Tibial artery (tissue), 4 donors: Measurements from ENCODE around the gene NDNF.

ENCODE experiments used
- DNase-seq, 2 donors: peaks; one replicate each; pipeline ENCODE4 v3.0.0-alpha.2; 2019
- H3K27ac ChIP-seq, 2 donors: fragments of 200-600 bp; sonication (generic) in 1 of 2; 1 replicate in 1 of 2; 2 replicates in 1 of 2; pipeline ENCODE4 v1.5.1; 2018 to 2019; ENCODE audit warnings: mild to moderate bottlenecking in 1 of 2
- H3K27me3 ChIP-seq, 2 donors: fragments of 200-600 bp; sonication (generic) in 1 of 2; one replicate each; pipeline versions ENCODE4 v1.5.1 to v1.6.0; 2016 to 2019
- H3K36me3 ChIP-seq, 3 donors: fragments of 200-600 bp; sonication (generic) in 2 of 3; one replicate each; pipeline ENCODE4 v1.5.1; 2016 to 2019; ENCODE audit warnings: mild to moderate bottlenecking in 2 of 3
- H3K4me1 ChIP-seq, 4 donors: fragments of 200-600 bp; sonication (generic) in 2 of 4; 1 replicate in 3 of 4; 2 replicates in 1 of 4; pipeline ENCODE4 v1.5.1; 2016 to 2019
- H3K4me3 ChIP-seq, 2 donors: fragments of 200-600 bp; sonication (generic) in 1 of 2; 1 replicate in 1 of 2; 2 replicates in 1 of 2; pipeline ENCODE4 v1.5.1; 2018 to 2019; ENCODE audit warnings: mild to moderate bottlenecking in 2 of 2
- H3K9me3 ChIP-seq, 3 donors: fragments of 200-600 bp; sonication (generic) in 1 of 3; one replicate each; pipeline ENCODE4 v1.5.1; 2016 to 2019
- CTCF ChIP-seq, 2 experiments: fragments of 200-600 bp in 1 of 2; fragments of 450-650 bp in 1 of 2; IDR thresholded peaks; one replicate each; pipeline ENCODE4 v1.5.1; 2017 to 2019; ENCODE audit warnings: antibody characterized with exemption in 2 of 2, mild to moderate bottlenecking in 1 of 2, moderate library complexity in 1 of 2
- intact Hi-C: fragments of 100-400 bp; cut with DNase I; formaldehyde crosslinking; loops from one replicate; pipeline ENCODE4 v1.15.0; 2023; ENCODE audit warnings: low total_unique reads

The NDNF gene

DNA sequence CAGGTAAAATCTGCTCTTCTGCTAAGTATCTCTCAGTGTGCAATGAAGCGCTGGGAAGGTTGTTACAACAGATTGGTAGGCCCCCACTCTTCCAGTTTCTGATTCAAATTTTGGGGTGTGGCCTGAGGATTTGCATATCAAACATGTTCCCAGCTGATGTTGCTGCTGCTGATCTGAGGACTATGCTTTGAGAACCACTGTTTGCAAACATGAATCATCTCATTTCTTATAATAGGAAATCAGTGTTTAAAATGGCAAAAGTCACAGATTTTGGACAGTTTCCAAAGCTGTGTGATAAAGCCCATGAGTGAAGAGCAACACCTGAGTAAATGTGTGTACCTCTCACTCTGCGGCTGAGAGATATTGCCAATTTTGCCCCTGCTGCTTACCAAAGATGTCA lies 36.2 kb upstream of the NDNF start:
- TF ChIP-seq CTCF (IDR thresholded peaks at IDR 0.05): no peak
- no peaks in the 10 kb centered on the region for H3K9me3 ChIP-seq
- no peaks in the 10 kb centered on the region for H3K36me3 ChIP-seq
- H3K4me1 ChIP-seq: no peaks in the 10 kb centered on the region
- no peak overlapping the region for H3K4me3 ChIP-seq
- no peaks in the 10 kb centered on the region for H3K27me3 ChIP-seq
- DNase-seq: no peak
- intact Hi-C loops: no loop called here
- no peak overlapping the region for H3K27ac ChIP-seq

GRCh38 chr4:121107507-121107906 lies 35.2 kb upstream of the NDNF start:
- no peak overlapping the region for H3K27ac ChIP-seq
- no peaks in the 10 kb centered on the region for H3K9me3 ChIP-seq
- H3K27me3 ChIP-seq: no peaks in the 10 kb centered on the region
- no peak for TF ChIP-seq CTCF (IDR thresholded peaks at IDR 0.05)
- H3K4me3 ChIP-seq: no peak overlapping the region
- no peaks in the 10 kb centered on the region for H3K36me3 ChIP-seq
- intact Hi-C loops: no loop called here
- no peak for DNase-seq
- H3K4me1 ChIP-seq: no peaks in the 10 kb centered on the region

DNA sequence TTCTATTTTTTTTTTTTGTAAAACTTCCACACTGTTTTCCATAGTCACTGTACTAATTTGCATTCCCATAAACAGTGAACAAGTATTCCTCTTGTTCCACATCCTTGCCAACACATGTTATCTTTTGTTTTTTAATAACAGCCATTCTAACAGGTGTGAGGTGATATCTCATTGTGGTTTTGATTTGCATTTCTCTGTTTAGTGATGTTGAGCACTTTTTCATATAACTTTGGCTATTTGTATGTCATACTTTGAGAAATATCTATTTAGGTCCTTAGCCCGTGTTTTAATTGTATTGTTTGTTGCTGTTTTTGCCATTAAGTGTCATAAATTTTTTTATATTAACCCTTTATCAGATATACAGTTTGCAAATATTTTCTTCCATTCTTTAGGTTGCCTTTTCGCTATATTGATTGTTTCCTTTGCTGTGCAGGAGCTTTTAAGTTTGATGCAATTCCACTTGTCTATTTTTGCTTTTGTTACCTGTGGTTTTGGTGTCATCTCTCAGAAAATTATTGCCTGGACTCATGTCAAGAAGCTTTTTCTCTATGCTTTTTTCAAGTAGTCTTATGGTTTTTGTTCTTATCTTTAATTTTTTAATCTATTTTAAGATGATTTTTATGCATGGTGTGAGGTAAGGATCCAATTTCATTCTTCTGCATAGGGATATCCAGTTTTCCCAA lies 27.9 kb upstream of the NDNF start:
- no peak for TF ChIP-seq CTCF (IDR thresholded peaks at IDR 0.05)
- H3K27ac ChIP-seq: no peak overlapping the region
- DNase-seq: no peak
- intact Hi-C loops: loop anchor here (5.0 kb wide), 1 partner anchor 943 kb away; no protein-coding TSS in a partner anchor
- no peaks in the 10 kb centered on the region for H3K36me3 ChIP-seq
- H3K9me3 ChIP-seq: no peaks in the 10 kb centered on the region
- H3K27me3 ChIP-seq: no peaks in the 10 kb centered on the region
- H3K4me1 ChIP-seq: no peaks in the 10 kb centered on the region
- H3K4me3 ChIP-seq: no peak overlapping the region

- H3K36me3 ChIP-seq: no peaks in the 10 kb centered on the region
- intact Hi-C loops: loop anchor here (10.0 kb wide), 2 partner anchors 373 to 1023 kb away; no protein-coding TSS in a partner anchor
- no peak overlapping the region for H3K4me3 ChIP-seq
- no peak for TF ChIP-seq CTCF (IDR thresholded peaks at IDR 0.05)
- DNase-seq: no peak
- no peaks in the 10 kb centered on the region for H3K9me3 ChIP-seq
- no peaks in the 10 kb centered on the region for H3K27me3 ChIP-seq
- no peak overlapping the region for H3K27ac ChIP-seq
- no peaks in the 10 kb centered on the region for H3K4me1 ChIP-seq
Measured at GRCh38 chr4:121098266-121098665, 25.9 kb upstream of the NDNF start.

DNA sequence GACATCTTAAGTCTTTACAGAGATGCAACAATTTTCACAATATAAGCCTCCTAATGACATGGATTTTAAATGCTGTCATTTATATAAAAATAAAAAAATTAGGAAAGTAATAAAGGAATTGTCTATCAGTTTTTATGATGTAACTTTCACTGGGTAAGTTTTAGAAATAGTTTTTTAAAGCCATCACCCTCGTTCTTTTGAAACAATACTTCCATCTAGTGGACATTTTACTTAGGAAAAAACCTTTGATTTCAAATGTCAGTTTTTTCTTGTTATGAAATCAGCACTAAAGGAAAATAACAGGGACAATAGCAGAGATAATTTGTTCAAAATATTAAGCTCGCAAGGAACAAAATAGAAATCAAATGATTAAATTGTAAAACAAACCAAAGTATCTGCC lies 24.3 kb upstream of the NDNF start:
- no peaks in the 10 kb centered on the region for H3K4me1 ChIP-seq
- no peak overlapping the region for H3K4me3 ChIP-seq
- intact Hi-C loops: loop anchor here (10.0 kb wide), 2 partner anchors 372 to 1022 kb away; no protein-coding TSS in a partner anchor
- no peaks in the 10 kb centered on the region for H3K9me3 ChIP-seq
- DNase-seq: no peak
- H3K27ac ChIP-seq: no peak overlapping the region
- no peaks in the 10 kb centered on the region for H3K27me3 ChIP-seq
- H3K36me3 ChIP-seq: no peaks in the 10 kb centered on the region
- TF ChIP-seq CTCF (IDR thresholded peaks at IDR 0.05): peak; percentile 55 to 62
